ENCODE data around the gene COL23A1.

COL23A1 gene

DNA sequence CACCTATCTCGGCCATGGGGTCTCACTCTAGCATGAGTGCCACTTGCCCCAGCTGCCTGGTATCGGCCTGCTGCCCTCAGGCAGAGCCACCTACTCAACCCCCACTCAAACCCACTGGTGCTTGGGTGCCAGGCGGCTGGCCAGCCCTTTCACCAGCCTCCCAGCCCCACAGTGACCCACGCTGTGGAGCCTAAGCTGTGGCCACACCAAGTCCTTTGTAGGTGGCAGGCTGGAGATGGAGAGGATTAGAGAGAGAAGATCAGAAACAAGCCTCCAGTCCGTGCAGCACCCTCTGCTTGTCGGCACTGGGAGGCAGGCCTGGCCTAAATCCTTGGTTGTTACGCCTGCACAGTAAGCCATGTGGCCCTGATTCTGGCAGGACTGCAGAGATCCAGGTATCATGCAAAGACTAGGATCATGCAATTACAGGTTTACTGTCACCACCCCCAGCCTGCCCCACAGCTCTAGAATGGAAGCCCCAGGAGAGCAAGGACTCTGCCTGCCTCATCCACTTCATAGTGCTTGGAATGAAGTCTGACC, 171.7 kb downstream of the COL23A1 start:
- DNase-seq, result no peak

DNA sequence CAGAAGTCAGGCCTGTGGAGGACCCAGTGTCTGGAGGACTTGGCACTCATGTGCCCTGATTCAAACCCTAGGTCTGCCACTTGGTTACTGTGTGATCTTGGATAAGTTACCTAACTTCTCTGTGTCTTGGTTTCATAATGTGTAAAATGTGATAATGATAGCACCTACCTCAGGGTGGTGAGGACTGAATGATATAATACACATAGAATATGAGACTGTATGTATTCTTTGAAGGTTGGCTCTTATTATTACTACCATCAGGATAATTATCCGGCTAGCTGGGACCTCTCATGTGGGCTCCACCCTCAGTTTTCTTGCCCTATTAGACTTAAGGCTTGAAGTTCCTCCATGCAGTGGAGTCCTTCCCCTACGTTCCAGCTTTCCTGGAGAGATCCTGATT, 172.2 kb downstream of the COL23A1 start:
- no peak for DNase-seq

DNA sequence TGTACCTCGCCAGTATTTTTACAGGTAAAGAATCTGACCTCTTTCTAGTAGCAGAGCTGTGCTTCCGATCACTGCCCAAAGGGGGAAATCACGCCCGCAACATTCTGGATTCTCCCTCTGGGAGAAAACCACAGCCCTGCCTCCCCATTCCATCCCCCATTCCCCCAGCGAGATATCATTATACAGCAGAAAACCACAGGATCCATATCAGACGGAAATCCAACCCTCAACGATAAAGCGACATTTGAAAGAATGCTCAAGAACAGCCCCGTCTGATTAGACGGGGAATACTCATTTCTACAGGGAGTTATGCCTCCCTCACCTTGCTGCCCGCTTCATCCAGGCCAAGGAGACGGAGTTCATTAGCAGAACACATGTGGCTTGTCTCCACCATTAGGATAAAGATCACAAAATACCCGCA, 172.8 kb downstream of the COL23A1 start:
- DNase-seq, result no peak

DNA sequence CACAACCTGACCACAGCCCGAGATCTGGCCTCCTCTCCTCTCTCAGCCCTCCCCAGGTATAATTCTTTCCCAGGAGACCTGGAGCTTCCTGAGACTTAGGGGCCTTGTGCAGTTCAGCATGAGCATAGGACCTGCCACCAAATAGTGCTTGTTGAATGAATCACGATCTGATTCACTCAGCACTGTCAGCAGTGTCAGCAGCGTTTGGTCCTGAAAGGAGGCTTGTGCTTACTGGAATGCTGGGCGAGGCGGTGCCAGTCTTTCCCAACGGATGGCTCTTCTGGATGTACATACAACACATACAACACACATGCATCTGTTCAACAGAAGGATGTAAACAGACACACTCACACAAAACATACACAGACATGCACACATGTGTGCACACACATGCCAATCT, 173.3 kb downstream of the COL23A1 start:
- DNase-seq, result no peak

DNA sequence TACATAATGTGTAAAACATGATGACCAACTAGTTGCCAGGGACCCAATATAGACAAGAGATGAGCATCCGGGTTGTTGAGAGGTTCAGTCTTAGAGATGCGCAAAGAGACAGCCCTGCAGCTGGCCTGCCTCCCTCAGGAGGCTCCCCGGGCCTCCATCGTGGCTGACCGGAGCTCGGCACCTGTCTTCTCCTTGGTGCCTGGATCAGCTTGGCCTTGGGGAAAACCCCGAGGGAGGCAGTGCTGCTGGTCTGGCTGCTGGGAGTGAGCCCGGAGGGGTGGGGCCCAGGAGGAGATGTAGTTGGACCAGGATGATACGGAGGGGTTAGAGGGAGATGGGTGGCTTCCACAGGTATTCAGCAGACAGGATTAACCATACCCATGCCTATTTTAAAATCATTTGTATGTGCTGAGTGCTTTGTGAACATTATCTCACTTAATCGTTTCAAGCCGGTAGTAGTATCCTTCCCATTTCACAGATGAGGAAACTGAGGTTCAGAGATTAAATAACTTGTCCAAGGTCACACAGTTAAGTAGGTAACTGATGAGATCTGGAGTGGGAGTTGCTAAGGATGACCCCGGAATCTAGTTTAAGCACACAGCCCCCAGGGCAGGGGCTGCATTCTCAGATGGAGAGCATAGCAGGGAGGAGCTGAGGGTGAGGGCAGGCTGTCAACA, 173.8 kb downstream of the COL23A1 start:
- DNase-seq, result no peak

DNA sequence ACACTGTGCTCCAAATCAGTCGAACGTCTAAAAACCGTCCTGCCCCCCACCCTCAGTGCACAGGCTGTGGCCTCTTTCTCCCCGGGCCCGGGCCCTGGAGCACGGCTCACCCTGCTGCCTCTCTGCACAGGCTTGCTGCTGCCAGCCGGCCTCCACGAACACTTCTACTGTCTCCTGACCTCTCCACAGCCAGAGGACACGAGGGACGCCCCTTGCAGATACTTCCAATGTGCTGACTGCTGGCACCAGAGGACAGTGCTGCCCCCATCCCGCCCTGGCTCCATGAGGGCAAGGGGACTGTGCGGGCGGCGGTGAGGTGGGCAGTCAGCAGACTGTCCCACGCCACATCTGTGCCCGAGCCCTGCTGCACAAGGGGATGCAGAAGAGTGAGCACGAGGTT, 174.8 kb downstream of the COL23A1 start:
- DNase-seq, result no peak

DNA sequence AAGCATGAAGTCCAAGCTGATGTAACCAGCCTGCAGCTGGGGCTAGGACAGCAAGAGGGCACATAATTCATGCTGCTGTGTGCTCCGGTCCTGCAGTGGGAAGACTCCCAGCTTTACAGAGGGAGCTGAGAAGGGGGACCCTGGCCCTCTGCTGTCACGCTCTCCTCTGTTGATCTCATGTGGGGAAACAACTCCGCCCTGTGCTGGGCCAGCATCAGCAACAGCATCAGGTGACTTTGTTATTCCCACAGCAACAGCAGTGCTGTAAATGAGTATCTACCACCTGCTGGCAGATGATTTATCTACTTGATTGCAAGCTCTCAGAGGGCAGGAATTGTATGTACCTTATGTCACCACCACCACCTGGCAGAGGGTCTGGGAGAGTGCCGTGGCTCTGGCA, 176.2 kb downstream of the COL23A1 start:
- DNase-seq, result no peak

DNA sequence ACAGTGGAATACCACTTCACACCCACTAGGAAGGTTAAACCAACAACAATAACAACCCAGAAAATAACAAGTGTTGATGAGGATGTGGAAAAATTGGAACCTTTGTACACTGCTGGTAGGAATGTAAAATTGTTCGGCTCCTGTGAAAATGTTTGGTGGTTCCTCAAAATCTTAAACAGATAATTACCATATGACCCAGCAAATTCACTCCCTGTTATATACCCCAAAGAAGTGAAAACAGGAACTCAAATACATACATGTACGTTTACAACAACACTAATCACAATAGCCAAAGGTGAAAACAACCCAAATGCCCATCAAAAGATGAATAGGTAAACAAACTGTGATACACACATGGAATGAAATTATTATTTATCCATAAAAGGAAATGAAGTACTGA, 179.1 kb downstream of the COL23A1 start:
- DNase-seq, result no peak

DNA sequence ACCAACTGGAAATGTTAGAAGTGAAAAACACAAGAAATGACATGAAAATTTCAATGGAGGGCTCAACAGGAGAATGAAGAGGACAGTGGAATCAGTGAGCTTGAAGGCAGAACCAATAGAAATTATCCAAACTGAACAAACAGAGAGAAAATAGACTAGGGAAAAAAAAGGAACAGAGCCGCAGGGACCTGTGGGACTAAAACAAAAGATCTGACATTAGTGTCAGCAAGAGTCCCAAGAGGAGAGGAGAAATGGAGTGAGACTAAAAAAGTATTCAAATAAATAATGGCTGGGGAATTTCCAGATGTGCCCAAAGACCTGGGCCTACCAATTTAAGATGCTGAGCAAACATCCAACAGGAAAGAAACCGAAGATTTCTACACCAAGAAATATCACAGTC, 182.5 kb downstream of the COL23A1 start:
- DNase-seq, result no peak

DNA sequence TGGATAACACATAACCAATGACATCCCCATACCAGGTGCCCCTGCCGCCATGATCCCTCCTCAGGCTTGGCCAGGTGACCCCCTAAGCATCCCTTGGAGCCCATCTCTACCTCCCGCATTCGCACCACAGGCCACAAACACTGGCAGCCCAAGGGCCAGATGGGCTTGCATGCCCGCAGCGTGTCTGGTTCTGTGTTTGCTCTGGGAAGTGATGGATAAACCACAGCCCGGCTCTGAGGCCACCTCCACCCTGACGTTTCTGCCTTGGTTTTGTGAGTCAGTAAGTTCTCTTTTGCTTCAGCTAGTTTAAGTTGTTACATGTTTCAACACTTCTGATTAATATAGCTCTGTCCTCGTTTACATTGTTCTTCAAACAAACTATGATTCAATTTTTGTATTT, 185.2 kb downstream of the COL23A1 start:
- no peak for DNase-seq

DNA sequence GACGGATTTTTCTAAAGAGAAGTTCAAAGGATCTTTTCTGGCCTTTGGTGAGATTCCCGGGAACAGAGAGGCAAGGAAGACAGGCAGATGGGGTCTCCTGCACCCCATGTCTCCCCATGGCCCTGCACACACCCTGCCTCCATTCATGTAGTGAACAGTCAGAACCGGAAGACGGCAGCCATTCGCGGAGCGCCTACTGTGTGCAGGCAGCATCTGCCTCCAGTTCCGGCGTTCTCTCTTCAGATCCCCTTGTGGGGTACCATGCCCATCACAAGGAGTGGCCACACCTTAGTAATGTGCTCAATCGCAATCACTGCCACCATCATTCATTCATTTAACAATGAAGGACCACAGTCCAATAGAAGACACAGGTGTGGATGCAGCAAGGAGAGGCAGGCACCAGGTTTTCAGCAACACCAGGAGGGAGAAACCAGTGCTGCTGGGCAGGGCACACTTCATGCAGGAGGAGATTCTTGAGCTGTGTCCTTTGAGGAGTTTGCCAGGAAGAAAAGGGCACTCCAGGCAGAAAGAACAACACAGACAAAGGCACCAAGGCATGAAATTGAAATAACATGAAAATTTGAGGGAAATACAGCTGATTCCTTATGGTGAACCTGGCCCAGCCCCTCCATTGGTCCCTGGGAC, 186.1 kb downstream of the COL23A1 start:
- DNase-seq, result no peak

DNA sequence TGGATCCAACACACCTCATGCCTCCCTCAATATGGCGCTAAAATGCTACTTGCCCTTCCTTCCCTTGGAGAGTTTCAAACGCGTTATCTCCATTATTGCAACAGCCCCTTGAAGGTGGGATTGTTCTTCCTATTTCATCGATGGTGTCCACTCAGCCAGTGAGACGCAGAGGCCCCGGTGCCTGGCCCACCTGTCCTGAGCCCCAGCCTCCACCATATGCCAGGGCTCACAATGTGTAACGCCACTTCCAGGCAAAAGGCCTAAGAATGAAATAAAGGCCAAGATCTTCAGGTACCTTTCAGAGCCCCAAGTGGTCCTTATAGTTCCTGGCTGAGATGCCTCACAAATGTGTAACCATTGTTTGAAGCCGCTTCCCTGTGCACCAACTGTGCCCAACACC, 186.8 kb downstream of the COL23A1 start:
- no peak for DNase-seq

DNA sequence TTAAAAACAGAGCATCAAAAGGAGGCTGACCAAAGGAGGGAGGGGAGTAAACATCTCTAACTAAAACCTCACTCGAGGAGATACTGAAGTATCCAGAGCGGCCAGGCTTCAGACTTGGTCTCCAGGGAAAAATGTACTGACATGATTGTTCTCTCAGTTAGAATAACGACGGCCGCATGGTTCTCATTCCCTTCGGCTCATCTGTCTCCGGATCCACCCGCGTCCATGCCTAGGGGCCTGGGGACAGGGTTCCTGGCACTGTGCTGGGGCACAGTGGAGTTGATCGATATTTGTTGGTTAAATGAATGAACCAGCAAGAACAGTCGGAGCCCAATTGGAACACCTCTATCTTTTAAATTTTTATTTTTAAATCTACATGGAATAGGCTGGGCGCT, 190.5 kb downstream of the COL23A1 start:
- no peak for DNase-seq

DNA sequence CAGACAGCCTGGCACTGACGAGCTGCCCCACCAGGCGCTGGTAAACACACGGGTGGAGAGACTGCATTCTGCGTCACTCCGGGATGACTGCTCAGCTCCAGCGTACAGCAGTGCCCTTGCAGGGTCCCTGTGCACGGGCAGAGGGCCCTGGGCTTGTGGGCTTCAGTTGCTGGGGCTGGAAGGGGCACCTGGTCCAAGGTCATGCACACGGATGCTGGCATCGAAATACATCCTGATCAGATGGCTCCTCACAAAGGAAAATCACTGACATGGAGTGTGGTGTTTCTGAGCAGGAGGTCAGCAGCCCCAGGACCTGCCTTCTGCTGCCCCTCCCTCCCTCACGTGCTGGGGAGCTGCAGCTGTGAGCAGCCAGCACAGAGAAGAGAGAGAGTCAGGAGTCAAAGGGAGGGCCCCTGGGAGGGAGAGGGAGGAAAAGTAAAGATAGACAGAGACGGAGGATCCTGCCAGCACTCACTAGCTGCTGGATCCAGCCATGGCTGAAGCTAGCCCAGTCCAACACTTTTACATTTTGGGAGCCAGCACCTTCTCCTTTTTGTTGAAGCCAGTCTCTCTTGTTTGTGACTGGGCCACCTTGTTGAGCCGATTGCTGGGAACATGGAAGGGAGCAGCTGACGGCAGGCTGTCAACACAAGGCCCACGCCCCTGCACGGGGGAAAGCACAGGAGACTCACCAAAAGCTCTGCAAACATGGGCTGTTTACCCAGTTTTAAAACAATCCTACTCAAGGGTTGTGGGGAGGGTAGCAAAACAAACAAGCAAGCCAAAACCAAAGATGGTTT, 191.1 kb downstream of the COL23A1 start:
- DNase-seq, result no peak

DNA sequence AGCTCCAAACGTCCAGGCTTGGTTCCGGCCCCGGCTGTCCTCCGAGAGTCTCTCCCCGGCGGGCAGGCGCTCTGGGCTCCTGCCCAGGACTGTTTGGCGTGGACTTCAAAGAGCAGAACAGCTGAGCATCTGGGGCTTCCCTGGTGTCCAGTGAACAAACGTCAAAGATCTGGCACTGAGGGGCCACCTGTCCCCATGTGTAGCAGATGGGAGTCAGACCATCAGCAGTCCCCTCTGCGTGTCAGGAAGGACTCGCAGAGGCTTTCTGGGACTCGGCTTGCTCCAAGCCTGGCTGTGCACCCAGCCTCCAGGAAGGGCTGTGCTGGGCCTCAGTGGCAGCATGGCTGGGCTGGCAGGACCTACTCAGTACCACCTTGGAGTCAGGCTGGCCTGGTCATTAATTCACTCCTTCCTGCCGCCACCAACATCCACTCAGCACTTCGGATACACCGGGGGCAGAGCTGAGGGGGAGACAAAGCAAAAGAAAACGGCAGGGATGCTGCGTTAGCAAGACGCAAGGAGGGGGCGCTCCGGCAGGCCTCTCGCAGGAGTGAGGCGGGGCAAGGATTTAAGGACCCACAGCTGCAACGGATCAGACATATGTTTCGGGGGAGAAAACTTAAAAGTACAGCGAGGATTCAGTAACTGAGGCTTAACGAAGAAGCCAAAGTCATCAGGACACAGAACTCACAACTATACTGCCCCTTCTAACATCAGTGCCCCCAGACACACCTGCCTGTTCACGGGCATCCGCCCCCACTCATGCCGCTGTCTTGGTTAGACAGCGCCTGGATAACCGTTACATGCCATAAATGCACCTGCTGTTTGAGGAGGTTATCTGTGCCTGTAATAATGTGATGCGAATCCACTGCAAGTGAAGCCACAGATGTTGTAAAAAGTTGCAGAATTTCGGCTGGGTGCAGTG, 193.1 kb downstream of the COL23A1 start:
- no peak for DNase-seq

DNA sequence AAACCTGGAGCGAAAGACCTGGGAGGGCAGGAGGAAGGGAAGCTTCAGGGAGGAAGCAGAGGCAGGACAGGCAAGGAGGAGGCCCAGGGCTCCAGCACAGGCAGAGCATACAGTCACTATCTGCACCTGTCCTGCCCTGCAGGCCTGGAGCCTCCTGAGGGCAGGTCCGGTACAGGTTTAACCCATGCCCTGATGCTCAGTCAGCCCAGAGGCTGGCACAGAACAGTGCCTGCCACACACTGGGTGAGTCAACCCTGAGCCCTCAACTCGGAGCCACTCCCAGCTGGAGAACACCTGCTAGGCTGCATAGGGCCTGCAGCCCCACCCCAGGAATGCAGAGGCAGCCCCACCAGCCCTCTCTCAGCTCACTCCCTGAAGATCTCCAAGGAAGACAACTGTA, 196.1 kb downstream of the COL23A1 start:
- no peak for DNase-seq

DNA sequence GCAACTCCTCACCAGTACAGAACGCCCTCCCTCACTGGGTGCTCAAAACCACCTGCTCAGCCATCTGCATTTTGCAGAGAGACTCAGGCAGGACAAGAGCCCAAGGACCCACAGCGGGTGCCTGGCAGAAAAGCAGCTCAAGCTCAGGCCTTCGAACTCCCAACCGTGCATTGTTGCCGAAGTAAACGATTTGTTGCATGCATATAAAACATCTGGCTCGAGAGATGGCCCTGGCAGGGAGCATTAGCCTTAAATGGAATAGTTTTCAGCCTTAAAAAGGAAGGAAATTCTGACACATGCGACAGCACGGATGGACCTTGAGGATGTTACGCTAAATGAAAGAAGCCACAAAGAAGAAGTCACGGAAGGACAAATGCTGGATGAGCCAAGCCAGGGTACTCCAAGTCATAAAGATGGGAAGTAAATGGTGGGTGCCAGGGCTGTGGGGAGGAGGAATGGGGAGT, 197.2 kb downstream of the COL23A1 start:
- DNase-seq, result no peak

DNA sequence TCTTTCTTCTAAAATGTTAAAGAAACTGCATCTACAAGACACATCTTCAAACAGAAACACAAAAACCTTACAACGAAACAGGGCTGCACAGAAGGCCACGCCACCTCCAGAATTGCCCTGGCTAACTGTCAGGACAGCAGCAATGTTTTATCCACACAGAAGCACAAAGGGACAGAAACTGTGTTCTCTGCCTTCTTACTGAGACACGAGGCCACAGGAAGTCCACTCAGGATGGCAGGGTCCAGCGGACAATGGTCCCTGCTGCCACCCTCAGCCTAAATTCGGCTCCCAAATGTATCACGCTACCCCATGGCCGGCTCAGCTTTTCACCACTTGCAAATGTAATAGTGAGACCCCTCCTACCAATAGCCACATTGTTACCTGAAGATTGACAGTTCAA, 197.8 kb downstream of the COL23A1 start:
- no peak for DNase-seq

DNA sequence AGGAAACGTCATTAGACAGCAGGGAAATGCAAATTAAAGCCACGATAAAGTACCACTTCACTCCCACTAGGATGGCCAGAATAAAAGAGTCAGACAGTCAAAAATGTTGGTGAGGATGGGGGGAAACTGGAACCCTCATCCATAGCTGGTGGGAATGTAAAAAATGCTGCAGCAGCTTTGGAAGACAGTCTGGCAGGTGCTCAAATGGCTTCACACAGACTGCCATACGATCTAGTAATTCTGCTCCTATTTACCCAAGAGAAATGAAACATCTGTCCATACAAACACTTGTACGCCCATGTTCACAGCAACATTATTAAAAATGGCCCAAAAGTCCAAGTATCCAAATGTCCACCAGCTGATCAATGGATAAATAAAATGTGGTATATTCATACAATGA, 198.7 kb downstream of the COL23A1 start:
- DNase-seq, result no peak

DNA sequence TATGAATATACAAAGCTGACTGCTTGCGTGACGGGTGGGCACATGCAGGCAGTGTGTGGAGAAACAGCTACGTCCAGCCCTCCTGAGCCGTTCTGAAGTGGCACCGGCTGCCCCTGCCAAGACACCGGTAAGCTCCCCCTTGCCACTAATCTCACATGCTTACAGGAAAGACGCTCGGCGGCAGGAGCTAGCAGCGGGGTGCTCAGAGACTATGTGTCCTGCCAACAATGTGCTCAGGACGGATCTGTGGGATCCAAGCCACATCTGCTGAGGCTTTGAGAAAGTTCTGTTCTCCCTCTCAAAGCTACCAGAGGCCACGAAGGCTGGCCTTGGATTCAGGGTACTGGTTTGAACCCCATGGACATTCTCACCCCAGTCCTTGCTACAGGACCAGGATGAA, 200.4 kb downstream of the COL23A1 start:
- DNase-seq, result no peak

DNA sequence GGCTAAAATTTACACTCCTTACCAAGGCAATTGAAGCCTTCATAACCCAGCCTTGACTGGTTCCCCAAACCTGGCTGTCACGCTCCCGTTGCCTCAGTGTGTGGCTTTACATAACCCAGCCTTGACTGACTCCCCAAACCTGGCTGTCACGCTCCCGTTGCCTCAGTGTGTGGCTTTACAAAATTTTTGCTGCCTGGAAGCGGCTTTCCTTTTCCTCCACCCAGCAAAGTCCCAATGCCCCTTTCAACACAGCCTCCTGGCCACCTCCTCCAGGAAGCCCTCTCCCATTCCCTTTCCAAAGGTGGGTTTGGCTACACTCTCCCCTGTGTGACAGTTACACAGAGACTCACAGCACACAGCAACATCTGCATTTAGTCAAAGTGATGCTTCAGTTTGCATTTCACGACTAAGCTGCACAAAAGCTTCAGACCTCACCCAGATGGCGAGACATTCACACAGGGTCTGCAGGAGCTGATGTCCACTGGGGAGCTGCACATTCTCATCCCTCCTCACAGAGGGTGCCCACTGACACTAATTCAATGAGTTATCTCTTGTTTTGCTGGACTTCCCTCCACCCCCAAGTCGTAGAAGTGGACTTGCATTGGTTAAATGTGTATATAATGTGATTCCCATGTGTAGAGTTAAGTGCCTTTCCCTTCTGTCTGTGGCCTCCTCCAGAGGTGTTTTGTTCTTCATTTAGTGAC, 201.0 kb downstream of the COL23A1 start:
- DNase-seq, result no peak
